GM23338 (cell line): ENCODE measurements around the gene NCBP3.

Experiments
- CREB1 ChIP-seq: fragments of 250-450 bp; sonication (Bioruptor Pico); IDR thresholded peaks from 2 replicates; pipeline ENCODE4 v1.5.0; 2020; ENCODE audit warnings: low read depth, mild to moderate bottlenecking, moderate library complexity
- CTCF ChIP-seq, 2 experiments: fragments of 200-600 bp in 1 of 2; sonication (generic) in 1 of 2; conservative IDR thresholded peaks; 2 replicates each; pipeline versions ENCODE4 v1.5.1 to v1.6.1; 2016 to 2017; ENCODE audit warnings: antibody characterized with exemption in 2 of 2, low read depth in 2 of 2, mild to moderate bottlenecking in 2 of 2, moderate library complexity in 1 of 2
- ETS1 ChIP-seq: IDR thresholded peaks from 2 replicates; pipeline ENCODE4 v1.6.1; 2016; ENCODE audit warnings: antibody characterized with exemption
- EZH2 ChIP-seq: fragments of 200-600 bp; sonication (generic); IDR thresholded peaks from one replicate; pipeline ENCODE4 v1.8.0; 2017; ENCODE audit warnings: antibody characterized with exemption, mild to moderate bottlenecking, low read depth; ENCODE audit not compliant: unreplicated experiment
- EZH2phosphoT487 ChIP-seq: fragments of 200-600 bp; sonication (generic); IDR thresholded peaks from one replicate; pipeline ENCODE4 v1.8.1; 2018; ENCODE audit warnings: antibody characterized with exemption; ENCODE audit not compliant: unreplicated experiment
- JUNB ChIP-seq: IDR thresholded peaks from one replicate; pipeline ENCODE4 v1.6.1; 2016; ENCODE audit warnings: antibody characterized with exemption; ENCODE audit not compliant: unreplicated experiment
- NANOG ChIP-seq: IDR thresholded peaks from 2 replicates; pipeline ENCODE4 v1.6.1; 2016; ENCODE audit warnings: antibody characterized with exemption, borderline replicate concordance
- POLR2AphosphoS5 ChIP-seq: IDR thresholded peaks from 2 replicates; pipeline ENCODE4 v1.6.1; 2016; ENCODE audit warnings: antibody characterized with exemption, low read depth
- REST ChIP-seq: IDR thresholded peaks from one replicate; pipeline ENCODE4 v1.6.1; 2018; ENCODE audit warnings: antibody characterized with exemption; ENCODE audit not compliant: unreplicated experiment
- STAT1 ChIP-seq: IDR thresholded peaks from one replicate; pipeline ENCODE4 v1.6.1; 2016; ENCODE audit warnings: antibody characterized with exemption; ENCODE audit not compliant: unreplicated experiment
- ZNF114 ChIP-seq: fragments of 250-450 bp; sonication (Bioruptor Pico); IDR thresholded peaks from 2 replicates; pipeline ENCODE4 v1.5.0; 2020; ENCODE audit warnings: mild to moderate bottlenecking, moderate library complexity
- ZNF331 ChIP-seq: fragments of 250-450 bp; sonication (Bioruptor Pico); IDR thresholded peaks from 2 replicates; pipeline ENCODE4 v1.5.0; 2020; ENCODE audit warnings: low read depth, mild to moderate bottlenecking, moderate library complexity
- ZNF462 ChIP-seq: fragments of 250-450 bp; sonication (Bioruptor Pico); IDR thresholded peaks from 2 replicates; pipeline ENCODE4 v1.5.0; 2020; ENCODE audit warnings: mild to moderate bottlenecking, moderate library complexity

GRCh38 chr17:3834811-3835210, 11.2 kb downstream of the NCBP3 start:
- TF ChIP-seq CTCF (conservative IDR thresholded peaks at IDR 0.05; ENCODE audit: low read depth in 2 of 2): no peak
- TF ChIP-seq ZNF462 (CRISPR knock-in tag): no peak
- no peak for TF ChIP-seq EZH2
- TF ChIP-seq REST: no peak
- TF ChIP-seq CREB1: no peak
- no peak for TF ChIP-seq EZH2phosphoT487
- no peak for TF ChIP-seq POLR2AphosphoS5
- TF ChIP-seq ETS1: no peak
- no peak for TF ChIP-seq STAT1
- no peak for TF ChIP-seq ZNF114 (CRISPR knock-in tag)
- TF ChIP-seq ZNF331: no peak
- no peak for TF ChIP-seq NANOG
- TF ChIP-seq JUNB: no peak
